ENCODE measurements around the gene ZNF318.

DNA sequence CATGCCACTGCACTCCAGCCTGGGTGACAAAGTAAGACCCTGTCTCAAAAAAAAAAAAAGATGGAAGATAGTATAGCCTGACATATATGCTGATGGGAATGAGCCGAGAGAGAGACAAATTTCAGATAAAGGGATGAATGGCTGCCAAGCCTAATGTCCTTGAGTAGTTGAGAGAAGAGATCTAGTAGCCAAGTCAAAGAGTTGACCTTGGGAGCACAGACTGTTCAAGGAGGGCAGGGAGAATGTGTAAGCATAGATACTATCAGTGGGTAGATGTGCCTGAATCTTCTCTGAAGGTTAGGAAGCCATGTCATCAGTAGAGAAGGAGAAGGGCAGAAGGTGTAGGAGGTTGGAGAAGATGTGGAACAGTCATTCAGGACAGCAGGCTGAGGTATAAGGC, 37.8 kb upstream of the ZNF318 start:
- TF ChIP-seq EZH2 (IDR thresholded peaks at IDR 0.05) (no peak), POLR2AphosphoS5 (IDR thresholded peaks at IDR 0.05; ENCODE audit: borderline replicate concordance, low read depth, low read length) (no peak)

Measured in SK-N-MC (cell line).